Endothelial cell of umbilical vein (primary cell): ENCODE data around the gene DEPDC5. TPM values are rescaled to one million over a fixed set of nuclear protein-coding genes. Genes with fewer than 3 reads are reported as not detected.

Source experiments
- BruUV-seq: library from RNA; stranded (reverse); fragments of 400-500 nt; replicated peaks from 2 replicates; lab custom pipeline; 2021; lab: Mats Ljungman, UMichigan
- CTCF ChIA-PET: fragments of 300-600, 350-600 bp; sonication (Branson Sonifier 250); formaldehyde crosslinking; loops from one replicate; lab custom pipeline; 2021; ENCODE audit warnings: antibody characterized with exemption, inconsistent platforms; lab: Charles Lee
- POLR2A ChIA-PET: fragments of 300-600, 350-600 bp; sonication (Branson Sonifier 250); formaldehyde crosslinking; loops from one replicate; lab custom pipeline; 2021; ENCODE audit warnings: antibody characterized with exemption, inconsistent platforms; lab: Charles Lee
- DNase-seq: peaks from one replicate; pipeline ENCODE4 v3.0.0-alpha.2; 2011; ENCODE audit warnings: low read depth, low spot score
- FAIRE-seq: peaks from 2 replicates; lab custom pipeline; 2011; peaks lifted over from hg19 to GRCh38; lab: Jason Lieb, UNC
- H2AFZ ChIP-seq: 2 replicates; pipeline ENCODE4 v1.6.0; 2012; ENCODE audit warnings: low read depth, low read length, control low read depth, inconsistent platforms
- H3K27ac ChIP-seq: 2 replicates; pipeline ENCODE4 v1.5.1; 2011; ENCODE audit warnings: low read depth, mild to moderate bottlenecking, control low read depth, low read length, moderate library complexity; ENCODE audit not compliant: insufficient read depth
- H3K27me3 ChIP-seq, 2 experiments: 2 replicates each; pipeline versions ENCODE4 v1.6.0 to v1.6.1; 2011; ENCODE audit warnings: low read length in 2 of 2, mixed read lengths in 1 of 2; ENCODE audit not compliant: control insufficient read depth in 2 of 2, insufficient read depth in 2 of 2
- H3K36me3 ChIP-seq, 2 experiments: 2 replicates in 1 of 2; 3 replicates in 1 of 2; pipeline ENCODE4 v1.5.1; 2011; ENCODE audit warnings: low read length in 2 of 2, mild to moderate bottlenecking in 1 of 2, moderate library complexity in 1 of 2; ENCODE audit not compliant: control insufficient read depth in 2 of 2, insufficient read depth in 2 of 2; ENCODE audit errors: extremely low read depth in 1 of 2
- H3K4me1 ChIP-seq: 3 replicates; pipeline ENCODE4 v1.5.1; 2011; ENCODE audit warnings: mild to moderate bottlenecking, low read length; ENCODE audit not compliant: control insufficient read depth, insufficient read depth; ENCODE audit errors: extremely low read depth
- H3K4me2 ChIP-seq: 2 replicates; pipeline ENCODE4 v1.6.1; 2011; ENCODE audit warnings: low read length, control low read depth, mixed read lengths; ENCODE audit not compliant: insufficient read depth
- H3K4me3 ChIP-seq, 3 experiments: fragments of 200-600 bp in 1 of 3; sonication (generic), shearing (Covaris generic) in 1 of 3; replicated peaks in 1 of 3; 2 replicates each; pipeline ENCODE4 v1.5.1; 2011 to 2016; ENCODE audit warnings: control low read depth in 3 of 3, low read length in 3 of 3, mild to moderate bottlenecking in 2 of 3, inconsistent platforms in 1 of 3, low read depth in 1 of 3, moderate library complexity in 1 of 3; ENCODE audit not compliant: insufficient read depth in 1 of 3
- H3K79me2 ChIP-seq: 2 replicates; pipeline ENCODE4 v1.6.0; 2012; ENCODE audit warnings: low read length, inconsistent platforms; ENCODE audit not compliant: control insufficient read depth, insufficient read depth
- H3K9ac ChIP-seq: replicated peaks from 2 replicates; pipeline ENCODE3; 2011; ENCODE audit warnings: low read length, control low read depth; ENCODE audit not compliant: insufficient read depth; ENCODE audit errors: extremely low read depth
- H3K9me1 ChIP-seq: replicated peaks from 3 replicates; pipeline ENCODE4 v1.6.0; 2011; ENCODE audit warnings: mild to moderate bottlenecking, low read length; ENCODE audit not compliant: control insufficient read depth, insufficient read depth; ENCODE audit errors: extremely low read depth
- H3K9me3 ChIP-seq: replicated peaks from 2 replicates; pipeline ENCODE4 v1.5.1; 2012; ENCODE audit warnings: low read length, inconsistent platforms; ENCODE audit not compliant: control insufficient read depth, insufficient read depth
- H4K20me1 ChIP-seq: replicated peaks from 2 replicates; pipeline ENCODE3; 2011; ENCODE audit warnings: mild to moderate bottlenecking, low read length; ENCODE audit not compliant: control insufficient read depth, insufficient read depth; ENCODE audit errors: extremely low read depth
- CTCF ChIP-seq, 2 donors: IDR thresholded peaks; 1 replicate in 1 of 2; 2 replicates in 1 of 2; pipeline ENCODE4 v1.5.1; 2011; ENCODE audit warnings: low read length in 2 of 2, mild to moderate bottlenecking in 2 of 2, moderate library complexity in 2 of 2, control low read depth in 1 of 2, inconsistent platforms in 1 of 2, low read depth in 1 of 2; ENCODE audit not compliant: insufficient read depth in 1 of 2; ENCODE audit errors: extremely low read depth in 1 of 2
- EZH2 ChIP-seq: IDR thresholded peaks from 2 replicates; pipeline ENCODE4 v1.6.1; 2012; ENCODE audit warnings: borderline replicate concordance, low read depth, mild to moderate bottlenecking, moderate library complexity, low read length, inconsistent platforms; ENCODE audit not compliant: severe bottlenecking
- FOS ChIP-seq: IDR thresholded peaks from 2 replicates; pipeline ENCODE4 v1.6.1; 2011; ENCODE audit warnings: mild to moderate bottlenecking, low read length, moderate library complexity, borderline replicate concordance; ENCODE audit not compliant: insufficient read depth
- GATA2 ChIP-seq: IDR thresholded peaks from 2 replicates; pipeline ENCODE4 v1.7.0; 2011; ENCODE audit warnings: low read depth, mild to moderate bottlenecking, moderate library complexity, mixed read lengths, low read length; ENCODE audit not compliant: insufficient read length, insufficient read depth
- JUN ChIP-seq: IDR thresholded peaks from 2 replicates; pipeline ENCODE4 v1.6.1; 2011; ENCODE audit warnings: borderline replicate concordance, low read depth; ENCODE audit not compliant: insufficient read length, insufficient read depth
- MAX ChIP-seq: IDR thresholded peaks from 2 replicates; pipeline ENCODE4 v1.6.1; 2011; ENCODE audit not compliant: insufficient read depth, insufficient read length
- MYC ChIP-seq: IDR thresholded peaks from one replicate; pipeline ENCODE4 v1.6.1; 2011; ENCODE audit warnings: mild to moderate bottlenecking, low read depth, low read length
- POLR2A ChIP-seq: IDR thresholded peaks from 2 replicates; pipeline ENCODE4 v1.6.1; 2012; ENCODE audit warnings: low read depth, mild to moderate bottlenecking, control low read depth, low read length
- POLR2AphosphoS5 ChIP-seq: IDR thresholded peaks from 2 replicates; pipeline ENCODE4 v1.6.1; 2012; ENCODE audit warnings: low read depth, mild to moderate bottlenecking, control low read depth, low read length, moderate library complexity; ENCODE audit not compliant: insufficient read depth
- dilution Hi-C: fragments of 300-500 bp; cut with MboI; formaldehyde crosslinking; loops from one replicate; pipeline ENCODE4 v1.15.0; 2019; ENCODE audit warnings: low sequenced_read_pairs; ENCODE audit not compliant: extremely low pct_ligation_motif_present
- intact Hi-C: fragments of 100-400 bp; cut with micrococcal nuclease; formaldehyde crosslinking; loops from one replicate; pipeline ENCODE4 v1.10.0; 2022
- polyA plus RNA-seq, 4 experiments: library from polyadenylated mRNA; depleted of rRNA in 3 of 4; stranded (reverse) in 3 of 4; unstranded in 1 of 4; fragments of >200 nt; gene quantifications; 2 replicates each; pipeline versions ENCODE4 v1.2.1 to v1.2.3, GENCODE V29; 2011 to 2012; ENCODE audit warnings: missing spikeins in 1 of 4
- total RNA-seq: library from RNA; stranded (reverse); gene quantifications from 2 replicates; pipeline ENCODE4 v1.2.3, GENCODE V29; 2021

DEPDC5 gene
- total and polyA plus RNA-seq, 2 donors (not counting 3 experiments of a cell fraction or from before 2014, with no cell fraction given), result 13.1 to 36.6 TPM

GRCh38 chr22:31954535-31955523 lies 201.0 kb downstream of the DEPDC5 start:
- peak overlapping the region; percentile 17 for H3K4me2 ChIP-seq
- POLR2A ChIA-PET, result interaction anchor here (0.7 kb wide), 1 partner anchor 125 kb away, joined by 7 read pairs; no protein-coding TSS in a partner anchor
- peaks cover 6 to 16% of the 10 kb centered on the region in 2 experiments for H3K36me3 ChIP-seq
- dilution Hi-C loops (loop anchor here (10.0 kb wide), 1 partner anchor 200 kb away; the partner anchor contains the start of genes DEPDC5 and PRR14L), intact Hi-C loops (no loop called here)
- H3K9ac ChIP-seq, result no peak overlapping the region
- CTCF ChIA-PET, result interaction anchor here (0.9 to 3.2 kb wide), 4 partner anchors 8 to 84 kb away, joined by 3 to 24 read pairs (median 5); no protein-coding TSS in a partner anchor
- no peaks in the 10 kb centered on the region for H3K27me3 ChIP-seq
- peaks cover 40% of the 10 kb centered on the region for H3K4me1 ChIP-seq
- peaks cover 67% of the 10 kb centered on the region for H3K79me2 ChIP-seq
- no peak for TF ChIP-seq MAX
- TF ChIP-seq CTCF (IDR thresholded peaks at IDR 0.05; ENCODE audit: extremely low read depth in 1 of 2, insufficient read depth in 1 of 2, low read depth in 1 of 2, low read length in 2 of 2), result no peak
- no peak for TF ChIP-seq POLR2AphosphoS5
- TF ChIP-seq GATA2, result no peak
- TF ChIP-seq EZH2, result no peak
- TF ChIP-seq JUN, result no peak
- TF ChIP-seq MYC, result no peak
- no peak for TF ChIP-seq POLR2A
- TF ChIP-seq FOS, result no peak
- H3K9me3 ChIP-seq, result no peaks in the 10 kb centered on the region
- H4K20me1 ChIP-seq, result peaks cover 13% of the 10 kb centered on the region
- no TSS peak for BruUV-seq
- no peak overlapping the region for H2AFZ ChIP-seq
- DNase-seq (no peak), FAIRE-seq (no peak)
- H3K4me3 ChIP-seq, result no peak overlapping the region
- peak overlapping the region; percentile 47 for H3K27ac ChIP-seq
- no peaks in the 10 kb centered on the region for H3K9me1 ChIP-seq
